ENCODE data around the gene SLC8B1. TPM values are rescaled to one million over a fixed set of nuclear protein-coding genes. Genes with fewer than 3 reads are reported as not detected.
A peak's percentile ranks its signal among the peaks of the same experiment; 100 is the strongest.

The SLC8B1 gene
- total and polyA plus RNA-seq, 2 donors from 2014 or later: 18.6 to 61.5 TPM

DNA sequence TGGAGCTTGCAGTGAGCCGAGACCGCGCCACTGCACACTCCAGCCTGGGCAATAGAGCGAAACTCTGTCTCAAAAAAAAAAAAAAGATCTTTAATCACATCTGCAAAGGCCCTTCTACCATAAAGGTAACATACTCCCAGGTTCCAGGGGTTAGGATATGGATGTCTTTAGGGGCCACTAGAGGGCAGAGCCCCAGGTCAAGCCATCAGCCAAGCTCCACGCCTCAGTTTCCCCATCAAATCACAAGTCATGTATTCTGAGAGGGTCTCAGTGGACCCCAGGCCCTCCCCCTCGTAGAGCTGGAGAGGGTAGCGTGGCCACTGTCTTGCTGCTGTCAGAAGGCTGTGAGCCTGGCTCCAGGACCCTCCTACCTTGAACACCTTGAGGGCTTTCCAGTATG, 18.8 kb downstream of the SLC8B1 start:
- Histone ChIP-seq H3K36me3 (ENCODE audit: control insufficient read depth in 2 of 3, insufficient read depth in 3 of 3, low read length in 3 of 3) (peaks cover 7 to 27% (median 13%) of the 10 kb centered on the region in 3 donors), H3K4me3 (ENCODE audit: low read length in 3 of 3) (no peak overlapping the region), H3K27ac (ENCODE audit: low read depth in 2 of 2, low read length in 2 of 2) (no peak overlapping the region), H3K9me3 (ENCODE audit: control insufficient read depth in 2 of 3, insufficient read depth in 1 of 3, low read length in 3 of 3) (no peaks in the 10 kb centered on the region), H3K9ac (ENCODE audit: low read length in 3 of 3) (no peak overlapping the region), H3K4me1 (ENCODE audit: control insufficient read depth in 2 of 3, insufficient read depth in 2 of 3, low read depth in 1 of 3, low read length in 3 of 3) (no peaks in the 10 kb centered on the region), H3K27me3 (ENCODE audit: control insufficient read depth, insufficient read depth, low read length) (no peaks in the 10 kb centered on the region)
- TF ChIP-seq, protein P1, sequence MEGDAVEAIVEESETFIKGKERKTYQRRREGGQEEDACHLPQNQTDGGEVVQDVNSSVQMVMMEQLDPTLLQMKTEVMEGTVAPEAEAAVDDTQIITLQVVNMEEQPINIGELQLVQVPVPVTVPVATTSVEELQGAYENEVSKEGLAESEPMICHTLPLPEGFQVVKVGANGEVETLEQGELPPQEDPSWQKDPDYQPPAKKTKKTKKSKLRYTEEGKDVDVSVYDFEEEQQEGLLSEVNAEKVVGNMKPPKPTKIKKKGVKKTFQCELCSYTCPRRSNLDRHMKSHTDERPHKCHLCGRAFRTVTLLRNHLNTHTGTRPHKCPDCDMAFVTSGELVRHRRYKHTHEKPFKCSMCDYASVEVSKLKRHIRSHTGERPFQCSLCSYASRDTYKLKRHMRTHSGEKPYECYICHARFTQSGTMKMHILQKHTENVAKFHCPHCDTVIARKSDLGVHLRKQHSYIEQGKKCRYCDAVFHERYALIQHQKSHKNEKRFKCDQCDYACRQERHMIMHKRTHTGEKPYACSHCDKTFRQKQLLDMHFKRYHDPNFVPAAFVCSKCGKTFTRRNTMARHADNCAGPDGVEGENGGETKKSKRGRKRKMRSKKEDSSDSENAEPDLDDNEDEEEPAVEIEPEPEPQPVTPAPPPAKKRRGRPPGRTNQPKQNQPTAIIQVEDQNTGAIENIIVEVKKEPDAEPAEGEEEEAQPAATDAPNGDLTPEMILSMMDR (IDR thresholded peaks at IDR 0.05; ENCODE audit: borderline replicate concordance, extremely low read depth, insufficient read depth): no peak
- no peak for DNase-seq
- no peak for FAIRE-seq
- intact Hi-C loops (cut with DNase I): no loop called here

DNA sequence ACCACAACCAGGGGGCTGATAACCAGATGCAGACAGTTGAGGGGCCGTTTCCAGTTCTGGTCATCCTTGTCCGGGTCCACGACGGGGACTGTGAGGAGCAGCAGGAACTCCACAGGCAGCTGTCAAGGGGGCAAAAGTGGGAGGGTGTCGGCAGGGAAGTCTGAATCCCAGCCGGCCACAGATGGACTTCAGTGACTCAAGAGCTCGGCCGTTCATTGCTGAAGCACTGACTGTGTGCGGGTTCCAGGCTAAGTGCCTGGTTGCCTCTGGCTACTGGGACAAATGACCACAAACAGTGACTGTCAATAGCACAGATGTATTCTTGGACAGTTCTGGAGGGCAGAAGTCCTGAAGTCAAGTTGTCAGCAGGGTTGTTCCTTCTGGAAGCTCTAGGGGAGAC, 19.6 kb downstream of the SLC8B1 start:
- H3K27me3 ChIP-seq (ENCODE audit: control insufficient read depth, insufficient read depth, low read length): no peaks in the 10 kb centered on the region
- FAIRE-seq (no peak), DNase-seq (peak in 1 of 5 donors; percentile 13)
- no peaks in the 10 kb centered on the region for H3K4me1 ChIP-seq (ENCODE audit: control insufficient read depth in 2 of 3, insufficient read depth in 2 of 3, low read depth in 1 of 3, low read length in 3 of 3)
- intact Hi-C loops (cut with DNase I): no loop called here
- peaks cover 7 to 21% (median 16%) of the 10 kb centered on the region in 3 donors for H3K36me3 ChIP-seq (ENCODE audit: control insufficient read depth in 2 of 3, insufficient read depth in 3 of 3, low read length in 3 of 3)
- H3K9ac ChIP-seq (ENCODE audit: low read length in 3 of 3): no peak overlapping the region
- TF ChIP-seq, protein P1 (IDR thresholded peaks at IDR 0.05; ENCODE audit: borderline replicate concordance, extremely low read depth, insufficient read depth): no peak
- no peak overlapping the region for H3K27ac ChIP-seq (ENCODE audit: low read depth in 2 of 2, low read length in 2 of 2)
- no peak overlapping the region for H3K4me3 ChIP-seq (ENCODE audit: low read length in 3 of 3)
- H3K9me3 ChIP-seq (ENCODE audit: control insufficient read depth in 2 of 3, insufficient read depth in 1 of 3, low read length in 3 of 3): no peaks in the 10 kb centered on the region

- H3K4me3 ChIP-seq (ENCODE audit: low read length in 3 of 3): no peak overlapping the region
- DNase-seq (peak in 3 of 5 donors; percentile 41 to 52 (median 42)), FAIRE-seq (no peak)
- intact Hi-C loops (cut with DNase I): no loop called here
- H3K9me3 ChIP-seq (ENCODE audit: control insufficient read depth in 2 of 3, insufficient read depth in 1 of 3, low read length in 3 of 3): no peaks in the 10 kb centered on the region
- TF ChIP-seq, protein P1 (IDR thresholded peaks at IDR 0.05; ENCODE audit: borderline replicate concordance, extremely low read depth, insufficient read depth): no peak
- H3K4me1 ChIP-seq (ENCODE audit: control insufficient read depth in 2 of 3, insufficient read depth in 2 of 3, low read depth in 1 of 3, low read length in 3 of 3): no peaks in the 10 kb centered on the region
- no peak overlapping the region for H3K27ac ChIP-seq (ENCODE audit: low read depth in 2 of 2, low read length in 2 of 2)
- H3K9ac ChIP-seq (ENCODE audit: low read length in 3 of 3): no peak overlapping the region
- no peaks in the 10 kb centered on the region for H3K27me3 ChIP-seq (ENCODE audit: control insufficient read depth, insufficient read depth, low read length)
- H3K36me3 ChIP-seq (ENCODE audit: control insufficient read depth in 2 of 3, insufficient read depth in 3 of 3, low read length in 3 of 3): peaks cover 7 to 23% (median 16%) of the 10 kb centered on the region in 3 donors
These were observed 20.8 kb downstream of the SLC8B1 start for GRCh38 chr12:113314121-113314529.

GRCh38 chr12:113310489-113310888, 24.4 kb downstream of the SLC8B1 start:
- Histone ChIP-seq H3K36me3 (ENCODE audit: control insufficient read depth in 2 of 3, insufficient read depth in 3 of 3, low read length in 3 of 3) (peaks cover 0 to 12% (median 6%) of the 10 kb centered on the region in 3 donors), H3K4me1 (ENCODE audit: control insufficient read depth in 2 of 3, insufficient read depth in 2 of 3, low read depth in 1 of 3, low read length in 3 of 3) (no peaks in the 10 kb centered on the region), H3K27me3 (ENCODE audit: control insufficient read depth, insufficient read depth, low read length) (no peaks in the 10 kb centered on the region), H3K27ac (ENCODE audit: low read depth in 2 of 2, low read length in 2 of 2) (no peak overlapping the region), H3K9ac (ENCODE audit: low read length in 3 of 3) (no peak overlapping the region), H3K4me3 (ENCODE audit: low read length in 3 of 3) (no peak overlapping the region), H3K9me3 (ENCODE audit: control insufficient read depth in 2 of 3, insufficient read depth in 1 of 3, low read length in 3 of 3) (no peaks in the 10 kb centered on the region)
- intact Hi-C loops (cut with DNase I): no loop called here
- FAIRE-seq: no peak
- no peak for DNase-seq
- TF ChIP-seq, protein P1 (IDR thresholded peaks at IDR 0.05; ENCODE audit: borderline replicate concordance, extremely low read depth, insufficient read depth): no peak
